Activated CD4-positive, alpha-beta T cell treated with anti-CD3 and anti-CD28 coated beads, Interleukin-2, amount 10 ng/mL, durations not matched to agents 7 days and 5 days (primary cell): ENCODE results near the gene PROB1. TPM values are rescaled to one million over a fixed set of nuclear protein-coding genes. Genes with fewer than 3 reads are reported as not detected.

Source experiments
- CTCF ChIA-PET: fragments of 350-600 bp; sonication (Branson Sonifier 250); formaldehyde crosslinking; loops from one replicate; lab custom pipeline; 2021; ENCODE audit warnings: antibody characterized with exemption; lab: Charles Lee
- POLR2A ChIA-PET: fragments of 350-600 bp; sonication (Branson Sonifier 250); formaldehyde crosslinking; loops from one replicate; lab custom pipeline; 2021; ENCODE audit warnings: antibody characterized with exemption; lab: Charles Lee
- DNase-seq: peaks from one replicate; pipeline ENCODE4 v3.0.0-alpha.2; 2020
- H3K27ac Mint-ChIP-seq: one replicate; pipeline ENCODE4 v1.8.0; 2021; ENCODE audit warnings: mild to moderate bottlenecking, moderate library complexity, mixed read lengths
- H3K27me3 Mint-ChIP-seq: one replicate; pipeline ENCODE4 v1.8.0; 2021; ENCODE audit warnings: mixed read lengths
- H3K36me3 Mint-ChIP-seq: one replicate; pipeline ENCODE4 v1.8.0; 2021; ENCODE audit warnings: low read depth, mixed read lengths
- H3K4me1 Mint-ChIP-seq: one replicate; pipeline ENCODE4 v1.8.0; 2021; ENCODE audit warnings: mixed read lengths
- H3K4me3 Mint-ChIP-seq: one replicate; pipeline ENCODE4 v1.8.0; 2021; ENCODE audit warnings: mild to moderate bottlenecking, moderate library complexity, mixed read lengths
- H3K9me3 Mint-ChIP-seq: one replicate; pipeline ENCODE4 v1.8.0; 2021; ENCODE audit warnings: mixed read lengths
- total RNA-seq, 2 experiments: library from RNA; stranded (reverse); gene quantifications; one replicate each; pipeline ENCODE4 v1.2.3, GENCODE V29; 2021

PROB1 gene
- total RNA-seq, 2 experiments from 2014 or later, result 3.3 to 3.4 TPM

GRCh38 chr5:139422307-139422893, 27.5 kb upstream of the PROB1 start:
- no peak overlapping the region for H3K27ac Mint-ChIP-seq
- no peak overlapping the region for H3K4me3 Mint-ChIP-seq
- H3K4me1 Mint-ChIP-seq, result peaks cover 26% of the 10 kb centered on the region
- no peaks in the 10 kb centered on the region for H3K9me3 Mint-ChIP-seq
- ChIA-PET CTCF (interaction anchor here (0.7 to 9.4 kb wide), 39 partner anchors 8 to 1068 kb away, joined by 3 to 170 read pairs (median 4); partner anchors contain the start of genes DNAJC18, SLC23A1, SPATA24 and STING1), POLR2A (interaction anchor here (0.6 kb wide), 1 partner anchor 76 kb away, joined by 4 read pairs; no protein-coding TSS in a partner anchor)
- DNase-seq, result peak; percentile 77
- H3K27me3 Mint-ChIP-seq, result no peaks in the 10 kb centered on the region
- peaks cover 12% of the 10 kb centered on the region for H3K36me3 Mint-ChIP-seq

GRCh38 chr5:139419226-139420192, 24.6 kb upstream of the PROB1 start:
- ChIA-PET POLR2A (no interaction called here), CTCF (interaction anchor here (0.8 to 9.4 kb wide), 13 partner anchors 9 to 248 kb away, joined by 3 to 170 read pairs (median 4); partner anchors contain the start of genes DNAJC18, SPATA24, STING1 and UBE2D2)
- DNase-seq, result no peak
- no peaks in the 10 kb centered on the region for H3K27me3 Mint-ChIP-seq
- no peak overlapping the region for H3K27ac Mint-ChIP-seq
- no peak overlapping the region for H3K4me3 Mint-ChIP-seq
- H3K36me3 Mint-ChIP-seq, result peaks cover 15% of the 10 kb centered on the region
- peaks cover 45% of the 10 kb centered on the region for H3K4me1 Mint-ChIP-seq
- no peaks in the 10 kb centered on the region for H3K9me3 Mint-ChIP-seq

GRCh38 chr5:139418793-139419192, 23.9 kb upstream of the PROB1 start:
- ChIA-PET CTCF (interaction anchor here (0.8 to 9.4 kb wide), 6 partner anchors 9 to 249 kb away, joined by 3 to 170 read pairs (median 6); partner anchors contain the start of gene SPATA24), POLR2A (no interaction called here)
- no peak for DNase-seq
- H3K4me3 Mint-ChIP-seq, result no peak overlapping the region
- H3K4me1 Mint-ChIP-seq, result peaks cover 49% of the 10 kb centered on the region
- H3K36me3 Mint-ChIP-seq, result peaks cover 11% of the 10 kb centered on the region
- no peaks in the 10 kb centered on the region for H3K9me3 Mint-ChIP-seq
- no peaks in the 10 kb centered on the region for H3K27me3 Mint-ChIP-seq
- no peak overlapping the region for H3K27ac Mint-ChIP-seq

- Mint-ChIP-seq H3K9me3 (no peaks in the 10 kb centered on the region), H3K27ac (no peak overlapping the region), H3K4me1 (peaks cover 59% of the 10 kb centered on the region), H3K4me3 (no peak overlapping the region), H3K27me3 (no peaks in the 10 kb centered on the region), H3K36me3 (peaks cover 6% of the 10 kb centered on the region)
- CTCF ChIA-PET, result interaction anchor here (0.7 to 9.4 kb wide), 6 partner anchors 8 to 788 kb away, joined by 3 to 170 read pairs (median 7); no protein-coding TSS in a partner anchor
- DNase-seq, result no peak
- POLR2A ChIA-PET, result no interaction called here
These were observed 22.3 kb upstream of the PROB1 start for GRCh38 chr5:139417214-139417613.

- Mint-ChIP-seq H3K4me1 (peaks cover 58% of the 10 kb centered on the region), H3K9me3 (no peaks in the 10 kb centered on the region), H3K27me3 (no peaks in the 10 kb centered on the region), H3K4me3 (no peak overlapping the region), H3K36me3 (peaks cover 5% of the 10 kb centered on the region), H3K27ac (peak overlapping the region; percentile 69)
- POLR2A ChIA-PET, result interaction anchor here (1.0 kb wide), 1 partner anchor 66 kb away, joined by 3 read pairs; the partner anchor contains the start of gene STING1
- CTCF ChIA-PET, result interaction anchor here (0.9 to 2.0 kb wide), 7 partner anchors 9 to 96 kb away, joined by 3 to 11 read pairs (median 4); partner anchors contain the start of gene STING1
- DNase-seq, result no peak
These were observed 21.7 kb upstream of the PROB1 start for GRCh38 chr5:139416651-139417050.

- H3K4me1 Mint-ChIP-seq, result peaks cover 58% of the 10 kb centered on the region
- H3K36me3 Mint-ChIP-seq, result peaks cover 5% of the 10 kb centered on the region
- H3K9me3 Mint-ChIP-seq, result no peaks in the 10 kb centered on the region
- H3K27me3 Mint-ChIP-seq, result no peaks in the 10 kb centered on the region
- peak overlapping the region; percentile 76 for H3K27ac Mint-ChIP-seq
- POLR2A ChIA-PET, result interaction anchor here (1.0 kb wide), 1 partner anchor 67 kb away, joined by 3 read pairs; the partner anchor contains the start of gene STING1
- H3K4me3 Mint-ChIP-seq, result peak overlapping the region; percentile 26
- no peak for DNase-seq
- CTCF ChIA-PET, result interaction anchor here (0.6 to 2.0 kb wide), 11 partner anchors 9 to 97 kb away, joined by 3 to 11 read pairs (median 4); partner anchors contain the start of genes SPATA24 and STING1
These were observed 21.0 kb upstream of the PROB1 start for GRCh38 chr5:139415869-139416268.

- Mint-ChIP-seq H3K9me3 (no peaks in the 10 kb centered on the region), H3K27ac (peak overlapping the region; percentile 76), H3K27me3 (no peaks in the 10 kb centered on the region), H3K4me1 (peaks cover 58% of the 10 kb centered on the region), H3K36me3 (peaks cover 5% of the 10 kb centered on the region), H3K4me3 (peak overlapping the region; percentile 26)
- ChIA-PET CTCF (interaction anchor here (0.6 to 2.0 kb wide), 11 partner anchors 7 to 98 kb away, joined by 3 to 11 read pairs (median 4); partner anchors contain the start of genes SPATA24 and STING1), POLR2A (interaction anchor here (1.0 kb wide), 1 partner anchor 67 kb away, joined by 3 read pairs; the partner anchor contains the start of gene STING1)
- DNase-seq, result peak; percentile 40
These were observed 20.4 kb upstream of the PROB1 start for GRCh38 chr5:139415221-139415861.

- Mint-ChIP-seq H3K9me3 (no peaks in the 10 kb centered on the region), H3K4me1 (peaks cover 57% of the 10 kb centered on the region), H3K27me3 (no peaks in the 10 kb centered on the region), H3K4me3 (peak overlapping the region; percentile 2), H3K27ac (peak overlapping the region; percentile 76), H3K36me3 (peaks cover 5% of the 10 kb centered on the region)
- POLR2A ChIA-PET, result no interaction called here
- CTCF ChIA-PET, result interaction anchor here (1.0 to 1.5 kb wide), 7 partner anchors 8 to 161 kb away, joined by 3 to 8 read pairs (median 4); partner anchors contain the start of gene MZB1
- no peak for DNase-seq
These were observed 19.8 kb upstream of the PROB1 start for GRCh38 chr5:139414581-139415130.

GRCh38 chr5:139413963-139414362, 19.1 kb upstream of the PROB1 start:
- DNase-seq, result no peak
- ChIA-PET CTCF (interaction anchor here (1.0 to 1.5 kb wide), 7 partner anchors 8 to 161 kb away, joined by 3 to 8 read pairs (median 4); partner anchors contain the start of gene MZB1), POLR2A (no interaction called here)
- Mint-ChIP-seq H3K4me3 (peak overlapping the region; percentile 3), H3K36me3 (peaks cover 5% of the 10 kb centered on the region), H3K4me1 (peaks cover 54% of the 10 kb centered on the region), H3K9me3 (no peaks in the 10 kb centered on the region), H3K27ac (peak overlapping the region; percentile 76), H3K27me3 (no peaks in the 10 kb centered on the region)

GRCh38 chr5:139413153-139413552, 18.2 kb upstream of the PROB1 start:
- Mint-ChIP-seq H3K4me3 (no peak overlapping the region), H3K36me3 (peaks cover 5% of the 10 kb centered on the region)
- DNase-seq, result no peak

More at GRCh38 chr5:139413153-139413552, 18.2 kb upstream of the PROB1 start:
- H3K27me3 Mint-ChIP-seq, result no peaks in the 10 kb centered on the region
- ChIA-PET CTCF (interaction anchor here (1.0 to 3.5 kb wide), 4 partner anchors 10 to 84 kb away, joined by 3 to 21 read pairs (median 10); partner anchors contain the start of gene SPATA24), POLR2A (no interaction called here)
- peaks cover 46% of the 10 kb centered on the region for H3K4me1 Mint-ChIP-seq
- H3K27ac Mint-ChIP-seq, result peak overlapping the region; percentile 76
- H3K9me3 Mint-ChIP-seq, result no peaks in the 10 kb centered on the region
